ENCODE results near the gene PAEP.

GRCh38 chr9:135554718-135555117, 6.8 kb upstream of the PAEP start:
- TF ChIP-seq CTCF (conservative IDR thresholded peaks at IDR 0.05) = no peak
- no peak for TF ChIP-seq ZFX (IDR thresholded peaks at IDR 0.05)
